GM18867 (cell line): Measurements from ENCODE around the gene SLC9C1.

Source experiments
- ATAC-seq: cut with Tn5 transposase; IDR thresholded peaks from one replicate; pipeline ENCODE4 v1.9.1; 2021; ENCODE audit warnings: mild to moderate bottlenecking, moderate library complexity; ENCODE audit not compliant: unreplicated experiment

The SLC9C1 gene

GRCh38 chr3:112115806-112116383, 178.1 kb downstream of the SLC9C1 start:
- no peak for ATAC-seq

GRCh38 chr3:112115161-112115739, 178.8 kb downstream of the SLC9C1 start:
- peak; percentile 30 for ATAC-seq

- ATAC-seq = peak; percentile 29
Measured at GRCh38 chr3:112114576-112115160, 179.3 kb downstream of the SLC9C1 start.

GRCh38 chr3:112111785-112112402, 182.1 kb downstream of the SLC9C1 start:
- ATAC-seq = peak; percentile 61

GRCh38 chr3:112109322-112109721, 184.7 kb downstream of the SLC9C1 start:
- no peak for ATAC-seq

GRCh38 chr3:112104774-112105173, 189.2 kb downstream of the SLC9C1 start:
- ATAC-seq = no peak

GRCh38 chr3:112101916-112102315, 192.1 kb downstream of the SLC9C1 start:
- no peak for ATAC-seq

- no peak for ATAC-seq
Measured at GRCh38 chr3:112097378-112097777, 196.6 kb downstream of the SLC9C1 start.

GRCh38 chr3:112096176-112096575, 197.8 kb downstream of the SLC9C1 start:
- ATAC-seq = no peak

- no peak for ATAC-seq
Measured at GRCh38 chr3:112095731-112096130, 198.3 kb downstream of the SLC9C1 start.

- ATAC-seq = no peak
Measured at GRCh38 chr3:112093180-112093522, 200.9 kb downstream of the SLC9C1 start.

- no peak for ATAC-seq
Measured at GRCh38 chr3:112092496-112093179, 201.4 kb downstream of the SLC9C1 start.

- no peak for ATAC-seq
Measured at GRCh38 chr3:112090887-112091586, 203.0 kb downstream of the SLC9C1 start.
